Amygdala (tissue), 56 donors: Measurements from ENCODE around the gene CCDC88C.

Experiments
- DNase-seq, 56 donors: peaks; one replicate each; lab custom pipeline; 2025; lab: John Stamatoyannopoulos, UW

CCDC88C gene

GRCh38 chr14:91317381-91318308 lies 100.0 kb downstream of the CCDC88C start:
- peak in 1 of 56 donors; percentile 18 for DNase-seq

GRCh38 chr14:91316761-91317160 lies 100.9 kb downstream of the CCDC88C start:
- no peak for DNase-seq

DNA sequence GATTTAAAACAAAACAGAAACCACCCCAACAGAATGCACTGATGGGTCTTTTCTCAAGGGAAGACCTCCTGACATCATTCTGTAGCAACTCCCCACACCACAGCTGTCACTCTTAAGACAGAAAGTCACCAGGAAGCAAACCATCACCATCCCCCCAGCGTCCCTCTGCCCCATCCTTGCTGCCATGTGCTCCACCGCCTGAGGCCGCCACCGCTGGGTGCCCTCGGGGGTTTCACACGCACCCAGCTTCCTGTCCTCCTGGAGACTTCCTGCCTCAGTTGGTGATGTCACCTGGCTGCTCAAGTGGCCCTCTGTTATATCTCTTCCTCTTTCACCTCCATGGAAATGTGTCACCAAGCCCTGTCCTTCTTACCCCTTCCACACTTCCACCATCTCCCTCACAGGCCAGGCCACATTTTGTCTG lies 101.8 kb downstream of the CCDC88C start:
- no peak for DNase-seq

GRCh38 chr14:91313852-91314251 lies 103.8 kb downstream of the CCDC88C start:
- no peak for DNase-seq

GRCh38 chr14:91313154-91313850 lies 104.3 kb downstream of the CCDC88C start:
- DNase-seq: no peak

DNA sequence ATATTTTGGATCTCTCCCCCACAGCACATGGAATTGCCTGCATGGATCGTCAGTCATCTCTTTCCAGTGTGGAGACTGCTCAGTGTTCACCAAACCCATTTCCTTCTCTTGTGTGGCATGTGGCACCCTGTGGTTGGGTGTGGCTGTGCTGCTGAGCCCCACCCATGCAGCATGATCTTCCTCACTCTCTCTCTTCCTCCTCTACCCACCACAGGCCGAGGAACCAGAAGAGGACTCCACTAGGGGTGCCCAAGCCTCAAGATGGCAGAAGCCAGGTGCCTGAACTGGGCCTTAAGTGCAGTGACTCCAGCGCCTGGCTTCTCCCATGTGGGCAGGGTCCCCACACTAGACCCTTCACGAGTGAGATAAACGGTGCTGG lies 106.3 kb downstream of the CCDC88C start:
- no peak for DNase-seq

GRCh38 chr14:91310606-91311283 lies 106.9 kb downstream of the CCDC88C start:
- DNase-seq: no peak

DNA sequence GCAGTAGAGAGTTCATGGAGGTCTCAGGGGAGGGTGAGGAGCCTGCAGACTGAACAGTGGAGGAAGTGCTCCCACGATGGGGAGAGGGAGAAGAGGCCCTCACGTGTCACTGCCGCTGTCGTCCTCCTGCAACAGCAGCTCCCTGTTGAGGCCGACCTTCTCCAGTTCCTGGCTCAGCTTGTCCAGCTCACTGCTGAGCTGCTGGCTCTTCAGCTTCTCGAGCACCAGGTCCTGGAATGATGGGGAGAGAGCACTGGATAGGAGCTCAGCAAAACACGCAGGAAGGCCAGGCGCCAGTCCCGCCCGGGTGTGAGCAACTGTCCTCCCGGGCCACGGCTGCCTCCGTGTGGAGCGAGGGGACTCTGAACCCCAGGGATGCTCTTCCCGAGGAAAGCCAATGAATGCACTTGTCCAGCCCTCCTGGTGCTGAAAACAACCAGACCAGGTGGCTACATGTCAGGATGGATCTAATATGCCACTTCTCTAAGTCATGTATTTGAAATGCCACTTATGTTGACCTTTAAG lies 107.8 kb downstream of the CCDC88C start:
- DNase-seq: no peak

DNA sequence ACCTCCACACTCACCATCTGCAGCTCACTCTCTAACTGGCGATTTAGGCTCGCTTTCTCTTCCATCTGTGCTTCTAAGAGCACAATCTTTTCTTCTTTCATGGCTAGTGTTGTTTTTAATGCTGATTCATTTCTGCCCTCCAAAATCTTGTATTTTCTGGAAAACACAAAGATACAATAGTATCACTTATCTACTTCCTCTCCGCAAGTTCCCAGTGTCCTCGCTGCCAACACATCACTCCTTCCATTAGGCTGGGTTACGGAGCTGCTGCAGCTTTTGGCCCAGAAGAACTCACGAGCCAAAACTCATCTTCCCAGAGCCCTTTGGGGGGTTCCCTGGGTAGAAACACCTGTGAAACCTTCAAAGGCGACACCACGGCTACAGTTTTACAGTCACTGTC lies 109.3 kb downstream of the CCDC88C start:
- DNase-seq: no peak

GRCh38 chr14:91307652-91308051 lies 110.0 kb downstream of the CCDC88C start:
- DNase-seq: no peak

DNA sequence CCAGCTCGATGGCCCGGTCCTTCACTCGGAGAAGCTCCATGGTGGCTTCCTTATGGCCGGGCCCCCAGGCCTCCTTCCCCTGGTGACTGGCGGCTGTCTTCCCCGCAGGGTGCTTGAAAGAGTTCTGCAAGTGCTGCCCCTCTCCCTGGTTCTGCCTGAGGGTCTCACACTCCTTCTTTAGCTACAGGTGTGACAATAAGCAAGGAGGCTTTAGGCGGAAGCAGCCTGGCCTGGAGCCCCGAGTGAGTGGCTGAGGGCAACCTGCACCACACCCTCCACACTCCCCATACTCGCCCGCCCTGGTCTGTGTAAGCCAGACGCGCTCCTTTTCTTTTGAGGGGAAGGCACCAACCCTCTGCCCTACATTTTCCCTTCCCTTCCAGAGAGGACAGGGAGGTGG lies 110.6 kb downstream of the CCDC88C start:
- DNase-seq: no peak

- no peak for DNase-seq
These were observed 111.1 kb downstream of the CCDC88C start for GRCh38 chr14:91306547-91306946.

GRCh38 chr14:91305650-91306431 lies 111.8 kb downstream of the CCDC88C start:
- DNase-seq: no peak

DNA sequence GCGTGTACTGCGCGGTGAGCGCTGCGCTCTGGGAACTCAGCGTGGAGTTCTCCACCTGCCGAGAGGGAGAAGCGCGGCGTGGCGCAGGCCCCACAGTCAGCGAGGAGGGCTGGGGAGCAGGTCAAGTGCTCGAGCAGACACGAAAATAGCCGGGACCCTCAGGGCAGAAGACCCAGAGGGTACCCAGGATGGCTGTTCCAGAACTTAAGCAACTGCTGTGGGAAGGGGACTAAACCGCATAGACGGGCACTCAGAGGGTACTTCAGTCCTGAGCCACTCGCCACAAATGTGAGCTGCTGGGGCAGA lies 113.7 kb downstream of the CCDC88C start:
- DNase-seq: no peak

DNA sequence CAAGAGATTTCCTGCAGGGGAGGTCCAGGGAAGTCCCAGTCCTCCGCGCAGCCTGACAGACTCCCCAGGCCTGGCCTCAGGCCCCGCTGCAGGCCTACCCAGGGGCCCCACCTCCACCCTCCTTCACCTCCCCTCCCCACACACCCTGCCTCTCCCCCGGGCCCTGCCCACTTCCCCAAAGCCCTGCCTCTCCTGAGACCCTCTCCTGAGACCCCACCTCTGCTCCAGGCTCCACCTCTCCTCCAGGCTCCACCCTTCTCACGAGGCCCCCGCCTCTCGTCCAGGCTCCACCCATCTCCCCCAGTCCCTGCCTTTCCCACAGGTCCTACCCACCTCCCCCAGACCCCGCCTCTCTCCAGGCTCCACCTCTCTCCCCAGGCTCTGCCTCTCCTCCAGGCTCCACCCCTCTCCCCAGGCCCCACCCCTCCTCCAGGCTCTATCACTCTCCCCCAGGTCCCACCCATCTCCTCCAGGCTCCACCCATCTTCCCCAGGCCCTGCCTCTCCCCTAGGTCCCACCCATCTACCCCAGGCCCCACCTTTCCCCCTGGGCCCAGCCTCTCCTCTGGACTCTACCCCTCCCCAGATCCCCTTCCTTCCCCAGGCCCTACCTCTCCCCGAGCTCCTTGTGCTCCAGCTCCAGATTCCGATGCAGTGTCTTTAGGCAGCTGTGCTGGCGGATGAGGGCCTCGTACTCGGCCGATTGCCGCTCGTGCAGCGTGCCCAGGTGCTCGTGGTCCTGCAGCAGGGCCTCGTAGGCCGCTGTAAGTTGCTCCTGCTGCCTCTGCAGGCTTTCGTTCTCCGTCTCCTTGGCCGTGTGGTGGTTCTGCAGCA lies 114.3 kb downstream of the CCDC88C start:
- DNase-seq: no peak

GRCh38 chr14:91302391-91302790 lies 115.2 kb downstream of the CCDC88C start:
- no peak for DNase-seq

GRCh38 chr14:91300957-91301356 lies 116.7 kb downstream of the CCDC88C start:
- DNase-seq: no peak

DNA sequence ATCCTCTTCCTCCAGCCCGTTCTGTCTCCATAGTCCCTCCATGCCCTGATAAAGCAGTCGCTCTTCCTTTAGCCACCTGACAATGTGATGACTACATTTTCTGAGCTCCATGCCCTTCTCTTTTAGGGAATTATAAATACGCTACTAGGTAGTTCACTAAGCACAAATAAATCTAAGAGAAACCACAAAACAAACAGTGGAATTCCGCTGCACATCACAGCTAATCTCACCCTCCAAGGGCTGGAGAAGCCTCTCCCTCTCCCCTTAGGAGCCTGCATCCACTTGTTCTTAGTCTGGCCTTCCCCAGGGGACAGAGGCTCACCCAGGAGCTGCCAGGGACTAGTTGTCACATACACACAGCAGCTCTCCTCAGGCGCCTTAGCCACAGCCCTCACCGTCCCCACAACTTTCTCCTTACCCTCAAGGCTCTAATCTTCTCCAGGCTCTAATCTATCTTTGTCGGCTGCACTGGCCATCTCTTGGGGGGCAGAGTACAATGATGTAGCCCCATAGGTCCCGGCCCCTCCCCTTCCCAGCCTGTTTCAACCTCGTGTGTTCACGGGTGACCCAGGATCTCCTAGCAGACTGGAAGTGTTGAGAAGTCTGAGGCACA lies 117.2 kb downstream of the CCDC88C start:
- no peak for DNase-seq
